H1 (cell line): ENCODE data around the gene MAGEA9. TPM values are rescaled to one million over a fixed set of nuclear protein-coding genes. Genes with fewer than 3 reads are reported as not detected.

Experiments
- CTCF ChIA-PET: fragments of 300-600 bp; sonication (Branson Sonifier 250); formaldehyde crosslinking; loops from one replicate; lab custom pipeline; 2021; ENCODE audit not compliant: partially characterized antibody; lab: Charles Lee
- POLR2A ChIA-PET: fragments of 300-600 bp; sonication (Branson Sonifier 250); formaldehyde crosslinking; loops from one replicate; lab custom pipeline; 2021; ENCODE audit warnings: inconsistent platforms; ENCODE audit not compliant: partially characterized antibody; lab: Charles Lee
- DNase-seq, 2 experiments: peaks; one replicate each; pipeline versions ENCODE4 v3.0.0 to v3.0.0-alpha.2; 2010 to 2022; ENCODE audit warnings: low spot score in 2 of 2, low read depth in 1 of 2, mixed read lengths in 1 of 2
- FAIRE-seq: peaks from 2 replicates; lab custom pipeline; 2011; peaks lifted over from hg19 to GRCh38; lab: Jason Lieb, UNC
- H2AFZ ChIP-seq: 2 replicates; pipeline ENCODE4 v1.8.1; 2012; ENCODE audit warnings: low read length, inconsistent platforms
- H2AK5ac ChIP-seq: 2 replicates; pipeline ENCODE4 v1.6.1; 2013; ENCODE audit warnings: low read depth, low read length
- H2BK120ac ChIP-seq: replicated peaks from 2 replicates; pipeline ENCODE3; 2013; ENCODE audit warnings: low read depth, low read length, inconsistent platforms
- H2BK12ac ChIP-seq: 2 replicates; pipeline ENCODE4 v1.6.1; 2013; ENCODE audit warnings: low read depth, low read length
- H2BK15ac ChIP-seq: 2 replicates; pipeline ENCODE4 v1.6.1; 2013; ENCODE audit warnings: low read length
- H2BK20ac ChIP-seq: 2 replicates; pipeline ENCODE4 v1.6.1; 2013; ENCODE audit warnings: low read length
- H2BK5ac ChIP-seq: 2 replicates; pipeline ENCODE4 v1.6.1; 2013; ENCODE audit warnings: low read depth, low read length
- H3K14ac ChIP-seq: 2 replicates; pipeline ENCODE4 v1.6.1; 2013; ENCODE audit warnings: inconsistent platforms; ENCODE audit not compliant: insufficient read length
- H3K18ac ChIP-seq: 2 replicates; pipeline ENCODE4 v1.6.1; 2013; ENCODE audit warnings: low read length; ENCODE audit errors: extremely low read depth
- H3K23ac ChIP-seq: 2 replicates; pipeline ENCODE4 v1.6.1; 2013; ENCODE audit warnings: inconsistent platforms; ENCODE audit not compliant: insufficient read length
- H3K23me2 ChIP-seq: 2 replicates; pipeline ENCODE4 v1.6.1; 2013; ENCODE audit warnings: low read depth, low read length
- H3K27ac ChIP-seq: 2 replicates; pipeline ENCODE4 v1.6.1; 2011; ENCODE audit warnings: low read depth, low read length, inconsistent platforms
- H3K27me3 ChIP-seq, 4 experiments: replicated peaks in 1 of 4; 1 replicate in 1 of 4; 2 replicates in 3 of 4; pipeline versions ENCODE4 v1.6.1 to v1.8.1; 2011 to 2013; ENCODE audit warnings: low read length in 3 of 4, mild to moderate bottlenecking in 3 of 4, inconsistent platforms in 2 of 4, mixed read lengths in 2 of 4, moderate library complexity in 1 of 4; ENCODE audit not compliant: control insufficient read depth in 3 of 4, insufficient read depth in 3 of 4; ENCODE audit errors: extremely low read depth in 1 of 4
- H3K36me3 ChIP-seq, 4 experiments: 2 replicates each; pipeline versions ENCODE4 v1.6.1 to v1.8.1; 2011 to 2013; ENCODE audit warnings: mild to moderate bottlenecking in 4 of 4, low read length in 3 of 4, moderate library complexity in 2 of 4, control low read depth in 1 of 4, inconsistent platforms in 1 of 4; ENCODE audit not compliant: insufficient read depth in 4 of 4, control insufficient read depth in 2 of 4
- H3K4ac ChIP-seq: replicated peaks from 2 replicates; pipeline ENCODE3; 2013; ENCODE audit warnings: low read length, low read depth, mixed read lengths, inconsistent platforms; ENCODE audit not compliant: insufficient read length
- H3K4me1 ChIP-seq, 4 experiments: replicated peaks in 1 of 4; 1 replicate in 1 of 4; 2 replicates in 3 of 4; pipeline versions ENCODE4 v1.6.1 to v1.8.1; 2011 to 2013; ENCODE audit warnings: low read length in 3 of 4, inconsistent platforms in 2 of 4, mixed read lengths in 1 of 4; ENCODE audit not compliant: insufficient read depth in 4 of 4, control insufficient read depth in 3 of 4
- H3K4me2 ChIP-seq, 2 experiments: 2 replicates each; pipeline versions ENCODE4 v1.6.1 to v1.8.1; 2011 to 2013; ENCODE audit warnings: low read depth in 2 of 2, low read length in 2 of 2, control low read depth in 1 of 2, inconsistent platforms in 1 of 2, mild to moderate bottlenecking in 1 of 2; ENCODE audit not compliant: insufficient read depth in 1 of 2
- H3K4me3 ChIP-seq, 4 experiments: fragments of 200-600, 300-600 bp in 1 of 4; sonication (generic), shearing (Covaris generic), sonication (Bioruptor Twin) in 1 of 4; 2 replicates each; pipeline versions ENCODE4 v1.5.1 to v1.8.1; 2011 to 2016; ENCODE audit warnings: low read length in 4 of 4, low read depth in 3 of 4, control low read depth in 2 of 4, inconsistent platforms in 2 of 4, mild to moderate bottlenecking in 2 of 4, mixed read lengths in 1 of 4, moderate library complexity in 1 of 4; ENCODE audit not compliant: insufficient read depth in 2 of 4; ENCODE audit errors: extremely low read depth in 1 of 4
- H3K56ac ChIP-seq: replicated peaks from 2 replicates; pipeline ENCODE3; 2013; ENCODE audit warnings: low read depth, mild to moderate bottlenecking, mixed read lengths, low read length, inconsistent platforms; ENCODE audit not compliant: insufficient read length
- H3K79me1 ChIP-seq: 2 replicates; pipeline ENCODE4 v1.6.1; 2013; ENCODE audit warnings: low read depth, low read length, control low read depth
- H3K79me2 ChIP-seq, 2 experiments: 2 replicates each; pipeline versions ENCODE4 v1.6.1 to v1.8.1; 2012 to 2013; ENCODE audit warnings: low read length in 2 of 2, mild to moderate bottlenecking in 2 of 2, inconsistent platforms in 1 of 2; ENCODE audit not compliant: insufficient read depth in 2 of 2, control insufficient read depth in 1 of 2
- H3K9ac ChIP-seq, 4 experiments: replicated peaks in 1 of 4; 1 replicate in 1 of 4; 2 replicates in 3 of 4; pipeline versions ENCODE4 v1.6.1 to v1.8.1; 2011 to 2013; ENCODE audit warnings: low read depth in 3 of 4, low read length in 3 of 4, control low read depth in 2 of 4, mild to moderate bottlenecking in 2 of 4, moderate library complexity in 2 of 4, inconsistent platforms in 1 of 4; ENCODE audit errors: extremely low read depth in 1 of 4
- H3K9me3 ChIP-seq, 2 experiments: 2 replicates each; pipeline versions ENCODE4 v1.6.1 to v1.8.1; 2012 to 2013; ENCODE audit warnings: mild to moderate bottlenecking in 2 of 2, moderate library complexity in 2 of 2, control low read depth in 1 of 2, inconsistent platforms in 1 of 2, low read depth in 1 of 2, low read length in 1 of 2, mixed read lengths in 1 of 2; ENCODE audit not compliant: insufficient read depth in 2 of 2
- H4K20me1 ChIP-seq, 2 experiments: replicated peaks in 1 of 2; 2 replicates each; pipeline versions ENCODE3 to v1.8.1; 2011 to 2013; ENCODE audit warnings: inconsistent platforms in 2 of 2, low read length in 2 of 2, mild to moderate bottlenecking in 1 of 2; ENCODE audit not compliant: insufficient read depth in 2 of 2, control insufficient read depth in 1 of 2
- H4K5ac ChIP-seq: 2 replicates; pipeline ENCODE4 v1.6.1; 2013; ENCODE audit warnings: low read length, low read depth, mixed read lengths, inconsistent platforms; ENCODE audit not compliant: insufficient read length
- H4K8ac ChIP-seq: 2 replicates; pipeline ENCODE4 v1.8.0; 2013; ENCODE audit warnings: mild to moderate bottlenecking, moderate library complexity, low read length, inconsistent platforms; ENCODE audit not compliant: insufficient read depth; ENCODE audit errors: extremely low read depth
- H4K91ac ChIP-seq: replicated peaks from 2 replicates; pipeline ENCODE3; 2013; ENCODE audit warnings: low read length, mixed read lengths, inconsistent platforms; ENCODE audit not compliant: insufficient read length
- CHD2 ChIP-seq: IDR thresholded peaks from 2 replicates; pipeline ENCODE4 v1.6.1; 2012; ENCODE audit warnings: low read length, improper control_type of control experiment
- E2F6 ChIP-seq: IDR thresholded peaks from 2 replicates; pipeline ENCODE4 v1.6.1; 2012; ENCODE audit warnings: inconsistent platforms
- EGR1 ChIP-seq: IDR thresholded peaks from 2 replicates; pipeline ENCODE4 v1.6.1; 2011; ENCODE audit warnings: low read depth, low read length, borderline replicate concordance
- JUND ChIP-seq: IDR thresholded peaks from 2 replicates; pipeline ENCODE4 v1.6.1; 2011; ENCODE audit warnings: mild to moderate bottlenecking, improper control_type of control experiment, low read length
- KDM4A ChIP-seq: IDR thresholded peaks from one replicate; pipeline ENCODE4 v1.7.1; 2012; ENCODE audit warnings: low read depth, mild to moderate bottlenecking, moderate library complexity, low read length, inconsistent platforms; ENCODE audit not compliant: severe bottlenecking
- KDM5A ChIP-seq: fragments of 200-600 bp; IDR thresholded peaks from 2 replicates; pipeline ENCODE4 v1.7.1; 2012; ENCODE audit warnings: mild to moderate bottlenecking, low read length, inconsistent platforms, mixed read lengths
- POLR2A ChIP-seq, 2 experiments: IDR thresholded peaks; 1 replicate in 1 of 2; 2 replicates in 1 of 2; pipeline ENCODE4 v1.6.1; 2011; ENCODE audit warnings: low read depth in 2 of 2, low read length in 2 of 2, mild to moderate bottlenecking in 2 of 2; ENCODE audit errors: control extremely low read depth in 1 of 2
- POU5F1 ChIP-seq: IDR thresholded peaks from 2 replicates; pipeline ENCODE4 v1.6.1; 2011; ENCODE audit warnings: low read depth, mild to moderate bottlenecking, low read length, moderate library complexity
- SIRT6 ChIP-seq: IDR thresholded peaks from one replicate; pipeline ENCODE4 v1.7.1; 2012; ENCODE audit warnings: low read length, inconsistent platforms
- USF2 ChIP-seq: IDR thresholded peaks from 2 replicates; pipeline ENCODE4 v1.6.1; 2011; ENCODE audit warnings: low read length, improper control_type of control experiment
- WGBS, 2 experiments: shearing (Covaris generic) in 1 of 2; methylation state at CpG; one replicate each; pipeline versions ENCODE4 v1.1.6 to v1.1.7; 2013 to 2015; ENCODE audit warnings: low lambda C conversion rate in 2 of 2, mixed read lengths in 2 of 2, inconsistent platforms in 1 of 2, low coverage in 1 of 2, missing lambda C conversion rate in 1 of 2; ENCODE audit not compliant: insufficient replicate concordance in 2 of 2, insufficient coverage in 1 of 2, insufficient read length in 1 of 2; ENCODE audit errors: extremely low coverage in 1 of 2, missing lambda C conversion rate in 1 of 2; 5-methylcytosine and 5-hydroxymethylcytosine counted together
- polyA plus RNA-seq, 7 experiments: library from polyadenylated mRNA; depleted of rRNA in 3 of 7; stranded (reverse) in 5 of 7; unstranded in 2 of 7; fragments of >200 nt in 5 of 7; fragments of 200-250 nt in 2 of 7; gene quantifications; 1 replicate in 5 of 7; 2 replicates in 1 of 7; 4 replicates in 1 of 7; pipeline versions ENCODE4 v1.2.1 to v1.2.3, GENCODE V29; 2011 to 2013; ENCODE audit warnings: missing spikeins in 2 of 7, mixed read lengths in 2 of 7
- total RNA-seq: library from RNA; stranded (reverse); fragmentation: NEBNext Ultra II Directional; extraction: Animal tissue kit (Norgen Biotek cat#: 25700); gene quantifications from 2 replicates; pipeline ENCODE4 v1.2.1, GENCODE V29; 2021

Gene MAGEA9
- total and polyA plus RNA-seq, 2 of the 8 experiments (the other 6 are each of a cell fraction or from before 2014, with no cell fraction given), result not detected

DNA sequence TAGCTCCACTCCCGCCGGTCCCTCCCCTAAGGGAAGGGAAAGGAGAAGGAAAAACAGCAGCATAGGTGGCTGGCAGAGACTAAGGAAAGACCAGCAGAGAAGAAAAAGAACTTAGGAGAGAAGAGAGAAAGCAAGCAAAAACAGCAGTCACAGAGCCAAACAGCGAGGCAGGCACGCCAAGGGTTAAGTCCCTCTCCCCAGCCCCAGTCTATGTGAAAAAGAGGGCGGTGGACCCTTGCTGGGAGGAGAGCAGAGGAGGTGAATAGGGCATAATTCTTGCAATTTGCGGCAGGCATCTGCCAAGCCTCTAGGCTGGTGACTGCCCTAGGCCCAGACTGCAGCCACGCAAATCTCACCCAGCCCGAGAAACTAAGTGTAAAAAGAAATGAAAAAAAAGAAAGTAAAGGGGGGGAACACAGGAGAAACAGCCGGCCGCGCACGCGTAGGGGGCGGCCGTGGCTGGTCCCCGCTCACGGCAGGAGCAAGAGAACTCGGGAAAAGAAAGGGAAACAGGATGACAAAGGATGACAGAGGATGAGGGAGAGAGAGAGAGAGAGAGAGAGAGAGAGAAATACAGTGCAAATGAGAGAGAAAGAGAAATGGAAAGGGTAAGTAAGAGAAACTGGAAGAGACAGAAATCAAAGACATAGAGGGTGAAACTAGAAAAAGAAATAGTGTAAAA is 48.6 kb downstream of the MAGEA9 start:
- no peaks in the 10 kb centered on the region for H3K79me1 ChIP-seq
- H3K36me3 ChIP-seq, result no peaks in the 10 kb centered on the region
- WGBS, 2 experiments, result 0% methylated on average over 3 of the region's 18 CpGs; no CpG with 5 or more reads in 1 of the 2 experiments
- H3K14ac ChIP-seq, result no peak overlapping the region
- DNase-seq (peak in 1 of 2 experiments; percentile 51), FAIRE-seq (peak; percentile 78)
- peak overlapping the region; percentile 25; the same call in 1 of the 2 replicates for H3K27ac ChIP-seq
- no peak overlapping the region; the same call in none of the 2 replicates for H3K18ac ChIP-seq
- no peak overlapping the region for H3K56ac ChIP-seq
- H2BK120ac ChIP-seq, result peak overlapping the region; percentile 22
- no peak overlapping the region for H4K91ac ChIP-seq
- H4K8ac ChIP-seq, result no peak overlapping the region
- H3K9ac ChIP-seq, result peak overlapping the region in 2 of 4 experiments; percentile 11 to 13; a peak in 2 of 7 replicates
- H3K4me3 ChIP-seq, result peak overlapping the region; percentile 7 to 56 (median 27); a peak in 5 of 8 replicates
- no peaks in the 10 kb centered on the region for H3K9me3 ChIP-seq
- no peaks in the 10 kb centered on the region for H3K23me2 ChIP-seq
- CTCF ChIA-PET, result no interaction called here
- H3K27me3 ChIP-seq, result no peaks in the 10 kb centered on the region
- no peak overlapping the region for H2BK12ac ChIP-seq
- no peaks in the 10 kb centered on the region for H3K79me2 ChIP-seq
- peaks cover 0 to 4% (median under 1%) of the 10 kb centered on the region in 4 experiments; a peak in 5 of 7 replicates for H3K4me1 ChIP-seq
- H2BK15ac ChIP-seq, result 0 out of 2 replicates have a peak overlapping the region, but pooled peaks have one; percentile 46
- H2BK20ac ChIP-seq, result no peak overlapping the region
- TF ChIP-seq E2F6 (no peak), KDM5A (no peak), POLR2A (IDR thresholded peaks at IDR 0.05; ENCODE audit: control extremely low read depth in 1 of 2, low read depth in 2 of 2, low read length in 2 of 2) (0 out of 3 replicates have a peak, but pooled peaks of 1 of the 2 experiments have one; percentile 21), EGR1 (no peak), KDM4A (no peak), CHD2 (no peak), JUND (peak; percentile 68), SIRT6 (no peak), POU5F1 (no peak), USF2 (no peak)
- H4K5ac ChIP-seq, result peak overlapping the region; percentile 33
- H3K23ac ChIP-seq, result no peak overlapping the region
- no peak overlapping the region for H3K4ac ChIP-seq
- H2AFZ ChIP-seq, result no peak overlapping the region
- POLR2A ChIA-PET, result interaction anchor here (0.6 to 1.0 kb wide), 2 partner anchors 12 to 295 kb away, joined by 3 read pairs; no protein-coding TSS in a partner anchor
- peak overlapping the region; percentile 59 to 76 for H3K4me2 ChIP-seq
- H2AK5ac ChIP-seq, result no peak overlapping the region
- H4K20me1 ChIP-seq, result no peaks in the 10 kb centered on the region
- H2BK5ac ChIP-seq, result peak overlapping the region; percentile 60; the same call in 1 of the 2 replicates
